ENCODE measurements around the gene CALR.

Gene CALR

GRCh38 chr19:12943437-12944044 is 5.1 kb downstream of the CALR start:
- Histone ChIP-seq H3K23ac (ENCODE audit: low read length) (no peak overlapping the region), H3K18ac (ENCODE audit: low read length) (no peak overlapping the region), H3K4me2 (ENCODE audit: low read length) (no peak overlapping the region), H2AK5ac (ENCODE audit: low read length) (no peak overlapping the region), H3K4ac (ENCODE audit: low read depth, low read length) (no peak overlapping the region), H4K8ac (ENCODE audit: low read depth, low read length) (no peak overlapping the region), H3K9ac (ENCODE audit: low read length) (no peak overlapping the region), H3K4me3 (ENCODE audit: low read length) (no peak overlapping the region), H2BK5ac (ENCODE audit: low read length) (no peak overlapping the region), H3K79me2 (ENCODE audit: control insufficient read depth, insufficient read depth, low read length) (peaks cover 38% of the 10 kb centered on the region), H3K27ac (ENCODE audit: low read depth, low read length) (no peak overlapping the region), H3K27me3 (ENCODE audit: insufficient read depth, low read length, poor library complexity) (no peaks in the 10 kb centered on the region), H4K5ac (ENCODE audit: low read length) (no peak overlapping the region), H2BK120ac (ENCODE audit: low read depth, low read length) (no peak overlapping the region), H2BK15ac (replicated peaks; ENCODE audit: low read depth) (no peak overlapping the region), H3K4me1 (ENCODE audit: control insufficient read depth, low read depth, low read length) (peaks cover 2% of the 10 kb centered on the region), H3K56ac (ENCODE audit: low read length) (no peak overlapping the region), H3K79me1 (ENCODE audit: low read length) (peaks cover 22% of the 10 kb centered on the region), H3K36me3 (ENCODE audit: control insufficient read depth, insufficient read depth, low read length) (peaks cover 19% of the 10 kb centered on the region)
- no peak for DNase-seq
- WGBS (ENCODE audit: extremely low coverage, insufficient coverage, low lambda C conversion rate): no CpG with 5 or more reads among the region's 18 CpGs

DNA sequence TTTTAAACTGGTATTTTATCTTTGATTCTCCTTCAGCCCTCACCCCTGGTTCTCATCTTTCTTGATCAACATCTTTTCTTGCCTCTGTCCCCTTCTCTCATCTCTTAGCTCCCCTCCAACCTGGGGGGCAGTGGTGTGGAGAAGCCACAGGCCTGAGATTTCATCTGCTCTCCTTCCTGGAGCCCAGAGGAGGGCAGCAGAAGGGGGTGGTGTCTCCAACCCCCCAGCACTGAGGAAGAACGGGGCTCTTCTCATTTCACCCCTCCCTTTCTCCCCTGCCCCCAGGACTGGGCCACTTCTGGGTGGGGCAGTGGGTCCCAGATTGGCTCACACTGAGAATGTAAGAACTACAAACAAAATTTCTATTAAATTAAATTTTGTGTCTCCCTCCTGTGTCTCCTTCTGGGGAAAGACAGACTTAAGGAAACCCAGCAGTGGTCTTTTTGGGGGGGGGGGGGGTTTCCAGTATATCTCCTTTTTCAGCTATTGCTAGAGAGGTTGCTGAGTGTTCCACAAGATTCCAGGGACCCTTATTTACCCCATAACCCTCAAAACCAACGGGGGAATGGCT is 5.8 kb downstream of the CALR start:
- Histone ChIP-seq H3K27ac (ENCODE audit: low read depth, low read length) (no peak overlapping the region), H2BK5ac (ENCODE audit: low read length) (no peak overlapping the region), H3K23ac (ENCODE audit: low read length) (no peak overlapping the region), H3K36me3 (ENCODE audit: control insufficient read depth, insufficient read depth, low read length) (peaks cover 20% of the 10 kb centered on the region), H3K79me1 (ENCODE audit: low read length) (peaks cover 19% of the 10 kb centered on the region), H3K4me2 (ENCODE audit: low read length) (no peak overlapping the region), H3K4me1 (ENCODE audit: control insufficient read depth, low read depth, low read length) (peaks cover 2% of the 10 kb centered on the region), H3K4me3 (ENCODE audit: low read length) (no peak overlapping the region), H2BK15ac (replicated peaks; ENCODE audit: low read depth) (no peak overlapping the region), H4K8ac (ENCODE audit: low read depth, low read length) (no peak overlapping the region), H3K79me2 (ENCODE audit: control insufficient read depth, insufficient read depth, low read length) (peaks cover 32% of the 10 kb centered on the region), H3K18ac (ENCODE audit: low read length) (no peak overlapping the region), H4K5ac (ENCODE audit: low read length) (no peak overlapping the region), H2BK120ac (ENCODE audit: low read depth, low read length) (no peak overlapping the region), H3K27me3 (ENCODE audit: insufficient read depth, low read length, poor library complexity) (no peaks in the 10 kb centered on the region), H3K56ac (ENCODE audit: low read length) (no peak overlapping the region), H3K9ac (ENCODE audit: low read length) (no peak overlapping the region), H3K4ac (ENCODE audit: low read depth, low read length) (no peak overlapping the region), H2AK5ac (ENCODE audit: low read length) (no peak overlapping the region)
- no peak for DNase-seq
- WGBS (ENCODE audit: extremely low coverage, insufficient coverage, low lambda C conversion rate): no CpG with 5 or more reads among the region's 2 CpGs

GRCh38 chr19:12945479-12946091 is 7.2 kb downstream of the CALR start, which contains the start of gene RAD23A:
Gene RAD23A, plus strand, starts transcription at chr19:12945862. Its CDS starts 87 bp downstream, at chr19:12945949.
- H4K5ac ChIP-seq (ENCODE audit: low read length): no peak within 1 kb of the TSS
- H2BK120ac ChIP-seq (ENCODE audit: low read depth, low read length): peak within 1 kb of the TSS; percentile 97
- H2BK15ac ChIP-seq (replicated peaks; ENCODE audit: low read depth): no peak within 1 kb of the TSS
- H3K27ac ChIP-seq (ENCODE audit: low read depth, low read length): peak within 1 kb of the TSS; percentile 99
- H2AK5ac ChIP-seq (ENCODE audit: low read length): peak within 1 kb of the TSS; percentile 30
- no peaks in the 10 kb centered on the region for H3K27me3 ChIP-seq (ENCODE audit: insufficient read depth, low read length, poor library complexity)
- H4K8ac ChIP-seq (ENCODE audit: low read depth, low read length): peak within 1 kb of the TSS; percentile 98
- no peaks in the 10 kb centered on the region for H3K4me1 ChIP-seq (ENCODE audit: control insufficient read depth, low read depth, low read length)
- peak within 1 kb of the TSS; percentile 71 for H3K4me3 ChIP-seq (ENCODE audit: low read length)
- peak within 1 kb of the TSS; percentile 99 for H3K4ac ChIP-seq (ENCODE audit: low read depth, low read length)
- H3K18ac ChIP-seq (ENCODE audit: low read length): peak within 1 kb of the TSS; percentile 99
- no CpG with 5 or more reads among the region's 62 CpGs for WGBS (ENCODE audit: extremely low coverage, insufficient coverage, low lambda C conversion rate)
- peak within 1 kb of the TSS; percentile 91 for H3K9ac ChIP-seq (ENCODE audit: low read length)
- DNase-seq: peak; percentile 99
- H3K4me2 ChIP-seq (ENCODE audit: low read length): peak within 1 kb of the TSS; percentile 77
- H2BK5ac ChIP-seq (ENCODE audit: low read length): no peak within 1 kb of the TSS
- peaks cover 14% of the 10 kb centered on the region for H3K79me1 ChIP-seq (ENCODE audit: low read length)
- peak within 1 kb of the TSS; percentile 93 for H3K56ac ChIP-seq (ENCODE audit: low read length)
- H3K36me3 ChIP-seq (ENCODE audit: control insufficient read depth, insufficient read depth, low read length): peaks cover 18% of the 10 kb centered on the region
- no peak within 1 kb of the TSS for H3K23ac ChIP-seq (ENCODE audit: low read length)
- H3K79me2 ChIP-seq (ENCODE audit: control insufficient read depth, insufficient read depth, low read length): peaks cover 18% of the 10 kb centered on the region

GRCh38 chr19:12946092-12946721 is 7.8 kb downstream of the CALR start:
- H4K8ac ChIP-seq (ENCODE audit: low read depth, low read length): peak overlapping the region; percentile 98
- H3K18ac ChIP-seq (ENCODE audit: low read length): peak overlapping the region; percentile 99
- peak; percentile 96 for DNase-seq
- H3K9ac ChIP-seq (ENCODE audit: low read length): peak overlapping the region; percentile 91
- no peak overlapping the region for H2BK15ac ChIP-seq (replicated peaks; ENCODE audit: low read depth)
- peak overlapping the region; percentile 93 for H3K56ac ChIP-seq (ENCODE audit: low read length)
- H4K5ac ChIP-seq (ENCODE audit: low read length): no peak overlapping the region
- H3K79me1 ChIP-seq (ENCODE audit: low read length): peaks cover 11% of the 10 kb centered on the region
- H3K23ac ChIP-seq (ENCODE audit: low read length): no peak overlapping the region
- peak overlapping the region; percentile 97 for H2BK120ac ChIP-seq (ENCODE audit: low read depth, low read length)
- H2BK5ac ChIP-seq (ENCODE audit: low read length): no peak overlapping the region
- no CpG with 5 or more reads among the region's 40 CpGs for WGBS (ENCODE audit: extremely low coverage, insufficient coverage, low lambda C conversion rate)
- H3K4me3 ChIP-seq (ENCODE audit: low read length): peak overlapping the region; percentile 71
- peak overlapping the region; percentile 30 for H2AK5ac ChIP-seq (ENCODE audit: low read length)
- peak overlapping the region; percentile 77 for H3K4me2 ChIP-seq (ENCODE audit: low read length)
- H3K27ac ChIP-seq (ENCODE audit: low read depth, low read length): peak overlapping the region; percentile 99
- peak overlapping the region; percentile 99 for H3K4ac ChIP-seq (ENCODE audit: low read depth, low read length)
- H3K79me2 ChIP-seq (ENCODE audit: control insufficient read depth, insufficient read depth, low read length): peaks cover 13% of the 10 kb centered on the region
- no peaks in the 10 kb centered on the region for H3K27me3 ChIP-seq (ENCODE audit: insufficient read depth, low read length, poor library complexity)
- no peaks in the 10 kb centered on the region for H3K4me1 ChIP-seq (ENCODE audit: control insufficient read depth, low read depth, low read length)
- H3K36me3 ChIP-seq (ENCODE audit: control insufficient read depth, insufficient read depth, low read length): peaks cover 14% of the 10 kb centered on the region

DNA sequence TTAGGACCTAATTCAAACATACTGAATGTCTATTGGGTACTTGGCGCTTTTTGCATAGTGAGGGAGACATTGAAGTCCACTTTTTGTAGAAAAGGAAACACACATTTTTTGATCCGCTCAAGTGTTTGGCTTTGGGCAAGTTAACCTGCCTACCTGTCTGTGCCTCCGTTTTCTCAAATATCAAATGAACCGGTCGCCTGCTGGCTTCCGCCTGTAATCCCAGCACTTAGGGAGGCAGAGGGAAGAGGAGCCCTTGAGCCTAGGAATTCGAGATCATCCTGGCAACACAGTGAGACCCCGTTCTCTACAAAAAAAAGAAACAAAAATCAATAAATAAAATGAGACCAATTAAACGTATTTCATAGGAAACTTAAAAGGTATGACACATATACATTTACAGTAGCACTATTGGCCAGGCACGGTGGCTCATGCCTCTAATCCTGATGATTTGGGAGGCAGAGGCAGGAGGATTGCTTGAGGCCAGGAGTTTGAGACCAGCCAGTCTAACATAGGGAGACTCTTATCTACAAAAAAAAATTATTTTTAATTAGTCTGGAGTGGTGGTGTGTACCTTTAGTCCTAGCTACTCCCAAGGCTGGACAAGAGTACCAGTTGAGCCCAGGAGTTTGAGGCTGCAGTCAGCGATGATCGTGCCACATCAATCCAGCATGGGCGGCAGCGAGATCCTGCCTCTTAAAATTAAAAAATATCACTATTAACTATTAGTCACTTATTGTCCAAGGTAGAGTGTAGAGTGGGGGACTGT is 8.5 kb downstream of the CALR start:
- DNase-seq: peak; percentile 40
- H4K5ac ChIP-seq (ENCODE audit: low read length): no peak overlapping the region
- H3K23ac ChIP-seq (ENCODE audit: low read length): no peak overlapping the region
- H3K4me3 ChIP-seq (ENCODE audit: low read length): peak overlapping the region; percentile 71
- H3K18ac ChIP-seq (ENCODE audit: low read length): peak overlapping the region; percentile 99
- H3K4me2 ChIP-seq (ENCODE audit: low read length): peak overlapping the region; percentile 77
- no peak overlapping the region for H3K27ac ChIP-seq (ENCODE audit: low read depth, low read length)
- H4K8ac ChIP-seq (ENCODE audit: low read depth, low read length): no peak overlapping the region
- no peak overlapping the region for H2BK5ac ChIP-seq (ENCODE audit: low read length)
- peaks cover 9% of the 10 kb centered on the region for H3K79me1 ChIP-seq (ENCODE audit: low read length)
- H3K4me1 ChIP-seq (ENCODE audit: control insufficient read depth, low read depth, low read length): no peaks in the 10 kb centered on the region
- peaks cover 13% of the 10 kb centered on the region for H3K36me3 ChIP-seq (ENCODE audit: control insufficient read depth, insufficient read depth, low read length)
- peak overlapping the region; percentile 91 for H3K9ac ChIP-seq (ENCODE audit: low read length)
- peak overlapping the region; percentile 93 for H3K56ac ChIP-seq (ENCODE audit: low read length)
- no peak overlapping the region for H3K4ac ChIP-seq (ENCODE audit: low read depth, low read length)
- H2BK15ac ChIP-seq (replicated peaks; ENCODE audit: low read depth): no peak overlapping the region
- no peak overlapping the region for H2BK120ac ChIP-seq (ENCODE audit: low read depth, low read length)
- no CpG with 5 or more reads among the region's 14 CpGs for WGBS (ENCODE audit: extremely low coverage, insufficient coverage, low lambda C conversion rate)
- peaks cover 13% of the 10 kb centered on the region for H3K79me2 ChIP-seq (ENCODE audit: control insufficient read depth, insufficient read depth, low read length)
- H3K27me3 ChIP-seq (ENCODE audit: insufficient read depth, low read length, poor library complexity): no peaks in the 10 kb centered on the region
- no peak overlapping the region for H2AK5ac ChIP-seq (ENCODE audit: low read length)
